K562 (cell line): ENCODE measurements around the gene PUSL1. TPM values are rescaled to one million over a fixed set of nuclear protein-coding genes. Genes with fewer than 3 reads are reported as not detected.
A peak's percentile ranks its signal among the peaks of the same experiment; 100 is the strongest.

Experiments used
- ATAC-seq: fragments of 200-7000 bp; cut with Tn5 transposase; 3 replicates; pipeline ENCODE4 v1.9.1; 2020; ENCODE audit warnings: moderate library complexity
- BruUV-seq: library from RNA; stranded (reverse); fragments of 400-500 nt; replicated peaks from 2 replicates; lab custom pipeline; 2021; lab: Mats Ljungman, UMichigan
- CTCF ChIA-PET: fragments of 300-600 bp; formaldehyde crosslinking; extraction: SDS; loops from one replicate; lab custom pipeline; 2021; ENCODE audit warnings: low intra/inter-chr PET ratio; lab: Yijun Ruan, JAX
- POLR2A ChIA-PET: fragments of 300-600, 350-650 bp; sonication (Branson Sonifier 250); formaldehyde crosslinking; extraction: SDS; loops from one replicate; lab custom pipeline; 2021; ENCODE audit warnings: antibody characterized with exemption, inconsistent platforms; lab: Yijun Ruan, JAX
- DNase-seq, 4 experiments: peaks; one replicate each; pipeline versions ENCODE4 v3.0.0 to v3.0.0-alpha.2; 2011 to 2018; ENCODE audit warnings: low spot score in 3 of 4, mixed read lengths in 3 of 4; ENCODE audit errors: extremely low read depth in 1 of 4
- FAIRE-seq: peaks from 2 replicates; lab custom pipeline; 2011; peaks lifted over from hg19 to GRCh38; lab: Jason Lieb, UNC
- H2AFZ ChIP-seq: 2 replicates; pipeline ENCODE4 v1.6.0; 2011; ENCODE audit warnings: low read depth, low read length, control low read depth, inconsistent platforms
- H3K27ac ChIP-seq: fragments of 200-600 bp; 3 replicates; pipeline ENCODE4 v1.8.0; 2011; ENCODE audit warnings: low read depth, mild to moderate bottlenecking, control low read depth, inconsistent platforms, low read length, moderate library complexity, mixed read lengths; ENCODE audit errors: extremely low read depth
- H3K27me3 ChIP-seq, 2 experiments: fragments of 300-600 bp in 1 of 2; 2 replicates in 1 of 2; 3 replicates in 1 of 2; pipeline versions ENCODE4 v1.6.0 to v1.8.0; 2011; ENCODE audit warnings: inconsistent platforms in 2 of 2, low read length in 2 of 2, mild to moderate bottlenecking in 1 of 2, mixed read lengths in 1 of 2, moderate library complexity in 1 of 2; ENCODE audit not compliant: control insufficient read depth in 2 of 2, insufficient read depth in 2 of 2
- H3K36me3 ChIP-seq: fragments of 300-600 bp; 3 replicates; pipeline ENCODE4 v1.8.0; 2011; ENCODE audit warnings: mild to moderate bottlenecking, low read length, inconsistent platforms; ENCODE audit not compliant: control insufficient read depth, insufficient read depth
- H3K4me1 ChIP-seq, 2 experiments: fragments of 200-600 bp in 1 of 2; replicated peaks in 1 of 2; 2 replicates in 1 of 2; 3 replicates in 1 of 2; pipeline versions ENCODE4 v1.5.1 to v1.8.0; 2011; ENCODE audit warnings: inconsistent platforms in 2 of 2, low read length in 2 of 2, mild to moderate bottlenecking in 1 of 2, mixed read lengths in 1 of 2, moderate library complexity in 1 of 2; ENCODE audit not compliant: control insufficient read depth in 2 of 2, insufficient read depth in 2 of 2
- H3K4me2 ChIP-seq: 2 replicates; pipeline ENCODE4 v1.6.1; 2011; ENCODE audit warnings: low read length, control low read depth, inconsistent platforms, mixed read lengths; ENCODE audit not compliant: insufficient read depth
- H3K4me3 ChIP-seq: fragments of 200-600 bp; sonication (generic), shearing (Covaris generic); 2 replicates; pipeline ENCODE4 v1.5.1; 2016; ENCODE audit warnings: control low read depth, inconsistent platforms
- H3K79me2 ChIP-seq: fragments of 200-600 bp; 3 replicates; pipeline ENCODE4 v1.8.0; 2011; ENCODE audit warnings: low read length, inconsistent platforms; ENCODE audit not compliant: control insufficient read depth, insufficient read depth
- H3K9ac ChIP-seq, 2 experiments: 2 replicates each; pipeline versions ENCODE4 v1.6.0 to v1.6.1; 2011; ENCODE audit warnings: low read depth in 2 of 2, low read length in 2 of 2, control low read depth in 1 of 2, inconsistent platforms in 1 of 2, mild to moderate bottlenecking in 1 of 2, mixed read lengths in 1 of 2; ENCODE audit not compliant: insufficient read depth in 1 of 2
- H3K9me1 ChIP-seq: one replicate; pipeline ENCODE4 v1.6.0; 2011; ENCODE audit warnings: inconsistent platforms, mild to moderate bottlenecking, low read length, moderate library complexity; ENCODE audit not compliant: control insufficient read depth, insufficient read depth
- H3K9me3 ChIP-seq: replicated peaks from 2 replicates; pipeline ENCODE4 v1.5.1; 2011; ENCODE audit warnings: low read depth, low read length, inconsistent platforms; ENCODE audit not compliant: control insufficient read depth, insufficient read depth
- H4K20me1 ChIP-seq: replicated peaks from 2 replicates; pipeline ENCODE4 v1.6.1; 2011; ENCODE audit warnings: low read length, inconsistent platforms, mixed read lengths; ENCODE audit not compliant: control insufficient read depth, insufficient read depth
- HMGN3 ChIP-seq: IDR thresholded peaks from 2 replicates; pipeline ENCODE4 v1.6.1; 2011; ENCODE audit warnings: borderline replicate concordance, low read depth, mild to moderate bottlenecking, mixed read lengths, low read length; ENCODE audit not compliant: insufficient read length; ENCODE audit errors: extremely low read depth
- THAP12 ChIP-seq: fragments of 250-450 bp; sonication (Bioruptor Pico); IDR thresholded peaks from 2 replicates; pipeline ENCODE4 v1.9.0; 2021; ENCODE audit warnings: mild to moderate bottlenecking, inconsistent platforms
- ZNF175 ChIP-seq: fragments of 200-800 bp; sonication (Bioruptor generic); IDR thresholded peaks from 2 replicates; pipeline ENCODE4 v1.6.1; 2016; ENCODE audit warnings: low read depth, mild to moderate bottlenecking, missing genetic modification characterization, missing compliant biosample characterization
- ZNF408 ChIP-seq: fragments of 250-450 bp; sonication (Bioruptor Pico); IDR thresholded peaks from 2 replicates; pipeline ENCODE4 v1.4.0; 2020; ENCODE audit warnings: low read depth, mild to moderate bottlenecking, moderate library complexity
- WGBS: fragments of 100-300 bp; shearing (Covaris generic); methylation state at CpG from one replicate; pipeline ENCODE4 v1.1.6; 2016; ENCODE audit warnings: low coverage, mixed read lengths; ENCODE audit not compliant: insufficient coverage; ENCODE audit errors: missing lambda C conversion rate; 5-methylcytosine and 5-hydroxymethylcytosine counted together
- in situ Hi-C: fragments of 300-500 bp; cut with MboI; formaldehyde crosslinking; loops from 4 replicates; pipeline ENCODE4 v1.15.0; 2018; ENCODE audit warnings: inconsistent platforms, mixed read lengths
- intact Hi-C: fragments of 100-400 bp; cut with micrococcal nuclease; formaldehyde crosslinking; loops from 2 replicates; pipeline ENCODE4 v1.14.2; 2022
- polyA plus RNA-seq, 8 experiments: library from polyadenylated mRNA; depleted of rRNA in 4 of 8; stranded (reverse) in 5 of 8; unstranded in 3 of 8; fragments of >200 nt; fragmentation: Nextera tagmentation in 2 of 8; fragmentation: Illumina TruSeq in 1 of 8; extraction: Ambion mirVana in 2 of 8; extraction: Trizol in 1 of 8; gene quantifications; 2 replicates each; pipeline versions ENCODE4 v1.2.1 to v1.2.3, GENCODE V29; 2011 to 2014; ENCODE audit warnings: inconsistent platforms in 1 of 8, missing spikeins in 1 of 8
- total RNA-seq, 7 experiments: library from RNA; depleted of rRNA in 6 of 7; stranded (reverse); fragments of >200 nt in 6 of 7; fragmentation: Illumina TruSeq in 2 of 7; extraction: Trizol in 2 of 7; gene quantifications; 2 replicates each; pipeline versions ENCODE4 v1.2.1 to v1.2.3, GENCODE V29; 2011 to 2021; ENCODE audit warnings: low replicate concordance in 1 of 7
- TF ChIP-seq, protein P1 (sequence below): sonication (generic); formaldehyde crosslinking; IDR thresholded peaks from 2 replicates; pipeline ENCODE4 v1.8.0; 2022; ENCODE audit warnings: mild to moderate bottlenecking, low read depth, missing genetic modification reagents

Gene PUSL1
- total and polyA plus RNA-seq, 9 of the 15 experiments (the other 6 are each of a cell fraction or from before 2014, with no cell fraction given): 0.62 to 86.9 (median 13.6) TPM

DNA sequence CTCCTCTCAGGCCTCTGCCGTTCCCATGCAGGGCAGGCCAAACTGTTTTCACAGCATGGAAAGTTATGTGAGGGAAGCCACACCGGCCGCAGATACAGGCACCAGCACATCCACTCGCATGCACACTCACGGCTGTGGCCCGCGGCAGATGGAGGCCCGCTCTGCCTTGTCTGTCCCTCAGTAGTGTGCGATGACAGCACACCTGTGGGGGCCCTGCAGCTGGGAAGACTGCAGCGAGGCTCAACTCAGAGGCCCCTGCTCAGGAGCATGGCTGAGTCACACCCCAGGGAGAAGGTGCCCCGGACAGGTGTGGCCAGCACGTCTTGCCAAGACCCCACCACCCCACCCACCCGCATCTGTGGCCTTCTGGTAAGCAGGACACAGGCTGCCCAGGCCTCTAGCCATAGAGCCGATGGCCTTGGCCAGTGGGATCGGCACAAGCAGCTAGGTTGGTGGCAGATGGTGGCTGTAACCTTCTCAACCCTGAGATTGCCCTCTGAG, 33.4 kb upstream of the PUSL1 start:
- peaks cover 25% of the 10 kb centered on the region for H3K36me3 ChIP-seq
- peak overlapping the region; percentile 81 for H3K4me2 ChIP-seq
- peaks cover 7% of the 10 kb centered on the region for H3K9me1 ChIP-seq
- no peak overlapping the region for H3K4me3 ChIP-seq
- peaks cover 16 to 52% of the 10 kb centered on the region in 2 experiments; a peak in 4 of 5 replicates for H3K4me1 ChIP-seq
- WGBS: 83% methylated on average over 12 of the region's 15 CpGs
- in situ Hi-C loops: no loop called here
- H3K27ac ChIP-seq: no peak overlapping the region
- peaks cover 44% of the 10 kb centered on the region for H3K79me2 ChIP-seq
- CTCF ChIA-PET: no interaction called here
- H3K27me3 ChIP-seq: no peaks in the 10 kb centered on the region
- ATAC-seq (no peak), FAIRE-seq (no peak), DNase-seq (no peak)
- peaks cover 20% of the 10 kb centered on the region for H4K20me1 ChIP-seq
- H3K9ac ChIP-seq: peak overlapping the region; percentile 69 to 97
- TF ChIP-seq, protein P1, sequence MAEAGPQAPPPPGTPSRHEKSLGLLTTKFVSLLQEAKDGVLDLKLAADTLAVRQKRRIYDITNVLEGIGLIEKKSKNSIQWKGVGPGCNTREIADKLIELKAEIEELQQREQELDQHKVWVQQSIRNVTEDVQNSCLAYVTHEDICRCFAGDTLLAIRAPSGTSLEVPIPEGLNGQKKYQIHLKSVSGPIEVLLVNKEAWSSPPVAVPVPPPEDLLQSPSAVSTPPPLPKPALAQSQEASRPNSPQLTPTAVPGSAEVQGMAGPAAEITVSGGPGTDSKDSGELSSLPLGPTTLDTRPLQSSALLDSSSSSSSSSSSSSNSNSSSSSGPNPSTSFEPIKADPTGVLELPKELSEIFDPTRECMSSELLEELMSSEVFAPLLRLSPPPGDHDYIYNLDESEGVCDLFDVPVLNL (CRISPR knock-in tag): peak; percentile 12; the same call in 1 of the 2 replicates
- no peak for TF ChIP-seq ZNF175
- POLR2A ChIA-PET: interaction anchor here (1.2 to 2.0 kb wide), 2 partner anchors 11 kb away, joined by 3 to 6 read pairs; no protein-coding TSS in a partner anchor
- intact Hi-C loops: no loop called here
- H3K9me3 ChIP-seq: no peaks in the 10 kb centered on the region
- H2AFZ ChIP-seq: peak overlapping the region; percentile 86
- no TSS peak for BruUV-seq

- ATAC-seq (no peak), FAIRE-seq (no peak), DNase-seq (no peak)
- H4K20me1 ChIP-seq: peaks cover 18% of the 10 kb centered on the region
- H3K9me3 ChIP-seq: no peaks in the 10 kb centered on the region
- intact Hi-C loops: no loop called here
- no peaks in the 10 kb centered on the region for H3K27me3 ChIP-seq
- H3K4me1 ChIP-seq: peaks cover 15 to 48% of the 10 kb centered on the region in 2 experiments; a peak in 4 of 5 replicates
- peaks cover 7% of the 10 kb centered on the region for H3K9me1 ChIP-seq
- peaks cover 35% of the 10 kb centered on the region for H3K79me2 ChIP-seq
- no peak overlapping the region for H3K4me3 ChIP-seq
- ChIA-PET CTCF (no interaction called here), POLR2A (interaction anchor here (2.0 kb wide), 1 partner anchor 10 kb away, joined by 6 read pairs; no protein-coding TSS in a partner anchor)
- BruUV-seq: TSS peak; percentile 47
- peaks cover 16% of the 10 kb centered on the region for H3K36me3 ChIP-seq
- no peak overlapping the region for H3K27ac ChIP-seq
- H3K4me2 ChIP-seq: no peak overlapping the region
- WGBS: 39% methylated on average over 9 of the region's 9 CpGs
- no peak overlapping the region for H2AFZ ChIP-seq
- in situ Hi-C loops: no loop called here
- no peak overlapping the region for H3K9ac ChIP-seq
- TF ChIP-seq THAP12: no peak
- TF ChIP-seq ZNF408 (CRISPR knock-in tag): no peak
- TF ChIP-seq HMGN3: no peak
Observed at GRCh38 chr1:1275836-1276235, 32.6 kb upstream of the PUSL1 start.
